HG03520 (cell line): ENCODE measurements around the gene CDH23.

Experiments used
- ATAC-seq: cut with Tn5 transposase; IDR thresholded peaks from one replicate; pipeline ENCODE4 v1.9.1; 2021; ENCODE audit warnings: mild to moderate bottlenecking, moderate library complexity; ENCODE audit not compliant: unreplicated experiment

Gene CDH23

DNA sequence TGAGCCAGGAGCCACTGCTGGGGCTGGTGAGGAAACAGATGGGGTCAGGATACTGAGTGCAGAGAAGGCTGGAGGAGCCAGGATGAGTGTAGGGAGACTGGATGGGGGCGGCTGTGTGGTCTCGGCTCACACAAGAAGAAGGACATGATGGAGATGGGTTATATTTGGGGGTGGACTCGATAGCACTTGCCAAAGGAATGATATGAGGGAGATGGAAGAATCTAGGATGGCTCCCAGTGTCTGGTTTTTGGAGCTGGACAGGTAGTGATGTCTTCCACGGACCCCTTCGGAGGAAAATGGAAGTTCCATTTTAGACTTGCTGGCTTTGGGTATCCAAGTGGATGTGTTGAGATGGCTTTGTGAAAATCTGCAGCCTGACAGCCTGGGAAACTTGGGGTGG is 83.9 kb downstream of the CDH23 start:
- no peak for ATAC-seq

DNA sequence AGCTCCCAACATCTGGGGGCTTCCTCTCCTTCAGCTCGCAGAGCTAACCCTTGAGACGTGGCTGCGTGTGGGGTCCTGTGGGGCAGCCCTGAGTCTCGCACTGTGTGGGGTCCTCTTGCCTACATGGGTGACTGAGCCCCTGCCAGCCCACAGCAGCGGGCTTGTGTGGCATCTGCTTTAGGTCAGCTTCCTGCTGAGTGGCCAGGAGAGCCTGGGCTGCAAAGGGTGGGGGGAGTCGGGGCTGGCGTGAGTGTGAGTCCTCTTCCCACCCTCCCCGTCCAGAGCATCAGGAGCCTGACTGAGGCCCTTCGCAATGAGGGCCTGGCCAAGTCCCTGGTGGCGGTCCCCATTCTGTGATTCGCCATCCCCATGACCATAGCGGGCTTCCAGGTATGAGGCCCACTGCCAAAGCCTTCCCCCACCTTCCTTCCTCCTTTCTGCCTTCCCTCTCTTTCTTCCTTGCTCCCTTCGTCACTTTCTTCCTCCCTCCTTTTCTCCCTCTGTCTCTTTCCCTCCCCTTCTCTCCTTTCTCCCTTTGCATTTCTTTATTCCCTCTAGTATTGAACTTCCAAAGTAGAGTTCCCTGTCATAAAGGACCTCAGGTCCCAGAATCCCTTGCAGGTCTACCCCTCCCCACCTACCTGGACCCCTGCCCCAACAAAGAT is 85.2 kb downstream of the CDH23 start:
- ATAC-seq = no peak

DNA sequence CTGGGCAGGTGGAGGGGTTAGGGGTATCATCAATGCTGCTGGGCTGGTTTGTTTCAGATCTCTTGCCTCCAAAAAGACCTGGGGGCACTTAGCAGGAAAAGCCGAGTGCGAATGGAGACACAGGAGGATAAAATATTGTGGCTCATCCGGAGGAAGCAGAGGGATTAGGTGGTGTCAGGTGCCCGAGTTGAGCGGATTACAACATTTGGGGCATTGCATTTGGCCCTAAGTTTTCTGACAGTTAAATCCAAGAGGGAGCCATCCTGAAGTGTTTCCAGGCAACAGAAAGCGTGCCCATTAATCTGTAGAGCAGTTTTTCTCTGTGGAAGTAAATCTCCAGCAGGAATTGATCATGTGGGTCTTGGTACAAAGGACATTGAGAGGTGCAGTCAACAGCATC is 85.9 kb downstream of the CDH23 start:
- ATAC-seq = no peak

DNA sequence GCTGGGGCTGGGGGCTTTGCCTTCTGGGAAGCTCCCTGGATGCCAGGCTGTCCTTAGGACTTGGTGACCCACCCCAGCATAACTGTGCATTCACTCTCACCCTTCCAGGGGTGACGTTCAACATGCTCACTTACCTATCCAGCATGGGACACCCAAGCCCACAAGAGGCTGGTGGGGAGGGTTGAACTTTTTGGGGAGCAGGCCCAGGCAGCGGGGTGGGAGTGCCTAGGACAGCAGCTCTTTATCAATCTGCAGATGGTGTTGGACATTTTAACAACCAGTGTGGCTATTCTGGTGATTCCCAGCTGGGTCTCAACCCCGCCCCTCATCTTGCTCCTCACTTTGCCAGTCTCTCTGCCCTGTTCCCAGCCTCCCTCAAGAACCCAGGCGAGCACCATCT is 86.4 kb downstream of the CDH23 start:
- ATAC-seq = no peak

DNA sequence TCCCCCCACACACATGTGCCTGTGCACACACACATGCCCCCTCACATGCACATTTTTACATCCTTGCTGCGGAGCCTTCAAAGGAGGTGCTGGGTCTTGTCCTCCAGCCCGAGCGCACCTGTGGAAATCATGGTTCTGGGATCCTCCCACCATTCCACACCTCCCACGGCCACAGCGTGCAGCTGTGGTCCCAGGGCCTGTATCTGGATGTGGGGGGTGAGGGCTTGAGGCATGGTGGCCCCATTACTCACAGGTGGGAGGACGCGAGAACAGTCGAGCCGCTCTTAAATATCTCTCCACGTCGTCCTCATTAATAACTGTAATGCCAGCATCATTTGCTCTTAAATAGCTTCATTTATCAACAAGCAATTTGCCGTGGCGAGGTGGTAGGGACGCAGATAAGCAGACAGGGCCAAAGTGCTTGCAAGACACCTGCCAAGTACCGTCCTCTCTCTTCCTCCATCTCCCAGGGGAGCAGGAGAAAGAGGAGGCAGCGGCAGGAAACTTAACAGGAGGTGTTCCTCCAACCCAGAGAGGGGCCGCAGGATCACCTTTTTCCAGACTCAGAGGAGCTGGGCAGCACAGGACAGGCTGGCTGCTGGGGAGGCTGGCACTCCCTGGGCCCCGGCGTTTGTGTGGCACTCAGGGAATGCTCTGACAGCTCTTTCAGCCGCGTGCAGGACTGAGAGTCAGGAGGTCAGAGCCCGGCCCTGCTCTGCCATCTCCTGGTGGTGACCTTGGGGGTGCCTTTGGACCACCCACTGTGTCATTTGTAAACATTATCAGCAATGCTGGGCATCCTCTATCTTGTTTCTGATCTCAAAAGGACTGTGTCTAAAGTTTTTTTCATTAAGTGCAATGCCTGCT is 87.4 kb downstream of the CDH23 start:
- ATAC-seq = no peak

DNA sequence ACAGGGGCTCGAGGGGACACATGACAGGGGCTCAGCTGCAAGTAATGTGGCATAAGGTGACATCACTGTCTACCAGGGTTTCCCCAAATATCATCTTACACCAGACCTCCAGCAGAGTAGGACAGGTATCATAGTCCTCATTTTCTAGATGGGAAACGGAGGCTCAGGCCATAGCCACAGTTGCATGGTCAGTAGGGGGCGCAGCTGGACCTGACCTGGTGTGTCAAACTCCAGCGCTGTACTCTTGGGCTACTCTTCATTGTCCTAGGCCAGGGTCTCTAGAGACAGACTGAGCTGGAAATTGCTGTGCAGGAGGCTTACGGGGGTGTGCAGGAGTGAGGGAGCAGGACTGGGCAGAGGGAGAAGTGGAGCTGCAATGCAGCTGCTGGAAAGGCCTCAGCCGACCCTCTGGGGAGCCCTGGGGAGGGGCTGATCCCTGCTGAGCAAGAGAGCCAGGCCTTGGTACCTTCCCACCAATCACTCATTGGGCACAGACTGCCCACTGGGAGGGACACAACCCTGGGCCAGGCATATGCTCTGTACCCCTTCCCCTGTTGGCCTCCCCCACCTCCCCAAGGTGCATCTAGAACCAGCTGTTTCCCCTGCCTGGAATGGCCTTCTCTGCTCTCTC is 89.9 kb downstream of the CDH23 start:
- no peak for ATAC-seq

DNA sequence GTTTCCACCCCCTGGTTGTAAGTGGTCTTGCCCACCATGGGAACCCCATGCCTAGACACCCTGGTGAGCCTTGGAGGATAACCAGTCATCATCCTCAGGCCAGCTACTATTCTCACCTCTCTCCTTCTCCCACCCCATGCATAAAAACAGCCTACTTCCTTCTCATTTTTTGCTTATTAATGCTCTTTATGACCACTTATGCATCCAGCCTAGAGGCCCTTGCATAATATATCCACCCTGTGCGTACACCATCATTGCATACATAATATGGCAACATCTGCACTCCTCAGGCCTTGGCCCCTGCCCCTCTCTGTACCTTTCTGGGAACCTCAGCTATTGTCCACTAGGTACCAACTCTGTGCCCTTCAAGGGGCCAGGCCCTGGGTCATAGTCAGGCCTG is 91.0 kb downstream of the CDH23 start:
- no peak for ATAC-seq

DNA sequence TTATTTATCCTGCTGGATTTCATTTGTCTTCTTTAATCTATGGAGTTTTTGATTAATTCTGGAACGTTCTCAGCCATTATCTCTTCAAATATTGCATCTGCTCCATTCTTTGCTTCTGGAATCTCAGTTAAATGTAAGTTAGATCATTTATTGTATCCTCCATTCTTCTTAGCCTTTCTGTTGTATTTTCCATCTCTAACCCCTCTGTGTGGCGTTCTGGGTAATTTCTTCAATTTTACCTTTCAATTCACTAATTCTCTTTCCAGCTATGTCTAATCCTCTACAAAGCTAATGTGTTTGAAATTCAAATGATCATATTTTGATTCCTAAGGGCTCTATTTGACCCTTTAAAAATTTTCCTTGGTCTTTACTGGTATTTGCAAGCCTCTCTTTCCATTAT is 92.4 kb downstream of the CDH23 start:
- ATAC-seq = no peak

DNA sequence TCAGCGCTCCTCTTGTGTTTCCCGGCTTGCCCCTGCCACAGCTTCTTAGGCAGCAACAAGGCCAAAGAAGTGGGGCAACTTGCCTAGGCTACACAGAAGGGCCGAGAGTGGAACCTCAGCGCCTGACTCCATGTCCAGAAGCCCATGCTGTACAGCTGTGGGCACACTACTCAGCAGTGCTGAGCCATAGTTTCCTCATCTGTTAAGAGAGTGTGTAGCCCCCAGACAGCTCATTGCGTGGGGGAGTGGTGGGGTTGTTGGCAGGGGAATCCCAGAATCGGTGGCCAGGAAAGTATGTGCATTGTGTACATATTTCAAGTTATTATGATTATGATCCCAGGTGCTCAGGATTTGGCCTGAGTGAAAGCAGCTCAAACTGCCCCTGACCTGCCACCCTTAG is 96.2 kb downstream of the CDH23 start:
- ATAC-seq = no peak

DNA sequence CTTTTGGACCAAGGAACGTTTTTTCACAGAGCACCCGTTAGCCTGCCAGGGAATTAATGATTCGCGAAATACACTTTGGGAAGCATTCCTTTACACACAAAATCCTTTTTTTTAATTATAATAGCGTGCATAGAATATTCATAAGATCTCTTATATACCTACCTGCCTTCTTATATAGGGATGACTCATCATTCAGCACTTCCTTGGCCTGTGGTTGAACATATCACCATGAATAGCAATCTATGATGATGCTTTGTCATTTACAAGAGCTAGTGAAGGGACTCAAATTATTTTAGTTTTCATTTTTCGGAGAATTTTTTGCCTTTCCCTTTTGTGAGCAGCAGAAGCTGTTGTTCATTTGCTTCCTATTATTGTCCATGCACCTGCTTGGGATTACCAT is 97.0 kb downstream of the CDH23 start:
- no peak for ATAC-seq

DNA sequence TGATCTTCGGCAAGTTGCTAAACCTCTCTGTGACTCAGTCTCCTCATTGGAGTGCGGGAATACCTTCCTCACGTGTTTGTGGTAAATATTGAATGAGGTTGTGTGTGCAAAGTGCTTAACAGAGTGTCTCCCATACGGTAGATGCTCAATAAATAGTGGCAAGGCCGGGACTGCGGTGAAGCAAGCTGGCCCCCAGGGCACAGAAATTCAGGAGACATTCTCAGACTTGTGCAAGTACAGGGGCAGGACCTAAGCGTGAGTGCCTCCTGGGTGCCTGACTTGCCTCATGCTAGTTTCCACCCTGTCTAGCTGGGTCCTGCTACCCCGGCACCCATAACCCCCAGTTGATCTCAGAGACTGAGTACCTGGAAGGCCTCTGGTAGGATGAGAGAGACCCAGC is 97.8 kb downstream of the CDH23 start:
- ATAC-seq = no peak

DNA sequence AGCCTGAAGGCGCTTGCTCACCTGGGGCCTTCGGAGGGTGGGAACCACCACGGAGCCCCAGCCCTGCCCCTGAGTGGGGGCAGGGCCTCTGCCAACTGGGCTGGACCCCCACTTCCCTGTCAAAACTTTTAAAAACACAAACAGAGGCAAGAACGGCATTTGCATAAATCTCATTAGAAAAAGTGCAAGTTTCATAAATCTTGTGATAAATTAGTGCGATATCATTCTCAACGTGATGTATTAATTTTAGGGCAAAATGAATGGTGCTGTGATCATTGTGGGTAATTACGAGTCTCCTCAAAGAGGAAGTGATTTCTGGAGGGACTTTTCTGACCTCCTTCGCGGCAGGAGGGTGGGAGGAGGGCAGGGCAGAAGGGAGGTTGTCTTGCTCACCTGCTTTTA is 98.3 kb downstream of the CDH23 start:
- no peak for ATAC-seq

DNA sequence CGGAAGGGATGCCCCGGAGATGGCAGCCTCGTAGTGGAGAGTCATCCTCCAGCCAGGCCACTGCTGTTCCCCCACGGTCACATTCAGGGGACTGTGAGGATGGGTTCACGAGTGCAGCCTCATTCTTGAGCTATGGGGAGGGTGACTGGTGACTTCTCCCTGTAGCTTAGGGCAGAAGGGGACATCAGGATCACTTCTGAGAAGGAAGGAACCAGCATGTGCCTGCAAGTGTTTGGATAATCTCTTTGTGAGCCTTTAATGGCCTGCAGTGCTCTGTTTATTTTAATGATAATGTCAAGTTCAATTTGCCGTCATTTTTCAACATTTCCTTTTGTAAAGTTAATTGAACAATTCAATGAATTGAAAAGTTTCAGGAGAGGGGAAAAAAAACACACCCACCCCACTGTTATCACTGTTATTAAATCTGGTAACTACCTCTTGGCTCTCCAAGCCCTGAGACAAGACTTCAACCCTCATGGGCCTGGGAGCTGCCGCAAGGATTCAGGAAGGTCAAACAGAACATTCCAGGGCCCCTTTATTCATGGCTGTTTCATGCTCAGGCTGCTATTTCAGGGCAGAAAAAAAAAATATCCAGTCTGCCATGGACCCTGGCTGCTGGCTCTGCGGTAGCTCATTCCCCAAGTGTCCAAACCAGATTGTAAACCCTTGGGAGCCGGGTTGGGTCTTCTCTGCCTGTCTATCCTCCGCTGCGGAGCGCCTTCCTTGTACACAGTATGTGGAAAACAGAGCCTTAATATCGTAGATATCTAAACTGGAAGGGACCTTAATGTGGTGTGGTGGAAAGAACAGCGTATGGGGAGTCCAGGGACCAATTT is 100.4 kb downstream of the CDH23 start:
- ATAC-seq = no peak

DNA sequence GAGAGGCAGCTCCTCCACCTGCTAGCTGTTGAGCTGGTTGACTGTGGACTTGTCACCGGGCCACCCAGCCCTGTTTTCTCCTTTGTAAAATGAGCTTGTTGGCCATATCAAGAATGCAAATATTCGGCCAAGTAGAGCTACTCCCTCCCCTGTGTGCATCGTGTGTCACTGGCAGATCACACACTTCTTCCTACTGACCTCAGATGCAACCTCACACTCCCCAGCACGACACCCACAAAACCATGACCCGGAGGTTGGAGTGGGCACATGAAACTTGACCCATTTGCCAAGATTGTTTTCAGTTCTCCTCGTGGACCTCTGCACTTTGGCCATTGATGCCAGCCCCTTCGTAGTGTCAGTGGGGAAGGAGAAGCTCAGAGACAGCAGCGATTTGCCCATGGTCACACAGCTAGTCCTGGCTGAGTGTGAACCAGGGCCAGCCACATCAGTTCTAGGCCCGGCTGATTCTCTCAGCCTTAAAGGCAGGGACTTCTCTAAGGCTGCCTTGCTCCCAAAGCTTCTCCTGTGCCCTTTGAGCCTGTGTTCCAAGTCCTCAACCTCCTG is 101.1 kb downstream of the CDH23 start:
- no peak for ATAC-seq

DNA sequence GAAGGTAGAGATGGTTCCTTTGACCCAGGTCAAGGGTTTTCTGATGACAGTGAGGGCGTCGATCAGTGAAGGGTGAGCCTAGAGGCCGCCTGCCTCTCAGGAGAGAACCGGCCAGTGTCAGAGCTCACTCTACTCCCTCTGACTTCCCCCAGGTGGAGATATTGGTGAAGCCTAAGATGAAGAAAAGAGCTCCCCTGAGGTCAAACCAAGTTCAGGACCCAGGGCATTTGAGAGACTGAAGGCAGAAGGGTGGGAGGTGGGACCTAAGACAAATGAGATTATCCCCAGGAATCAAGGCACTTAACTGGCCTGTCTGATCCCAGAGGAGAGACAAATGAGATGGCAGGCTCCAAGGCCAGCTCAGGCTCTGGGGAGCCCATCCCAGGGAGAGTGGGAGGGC is 104.7 kb downstream of the CDH23 start:
- ATAC-seq = no peak

DNA sequence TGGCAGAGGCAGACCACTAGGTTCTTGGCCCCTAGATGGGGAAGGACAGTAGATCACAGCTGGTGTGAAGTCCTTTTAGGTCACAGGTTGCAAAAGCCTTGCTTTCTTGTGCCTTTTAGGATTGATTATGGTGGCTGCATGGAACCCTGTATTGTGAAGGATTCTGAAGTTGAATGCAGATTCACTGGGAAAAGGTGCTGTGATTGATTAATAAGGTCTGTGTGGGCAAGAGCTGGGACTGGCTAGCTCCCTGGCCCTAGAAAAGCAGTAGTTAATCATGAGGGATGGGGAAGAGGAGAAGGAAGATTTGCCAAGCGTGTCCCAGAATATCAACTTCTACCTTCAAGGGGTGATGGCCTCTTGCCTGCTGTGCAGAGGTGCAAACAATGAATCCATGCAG is 105.5 kb downstream of the CDH23 start:
- no peak for ATAC-seq

DNA sequence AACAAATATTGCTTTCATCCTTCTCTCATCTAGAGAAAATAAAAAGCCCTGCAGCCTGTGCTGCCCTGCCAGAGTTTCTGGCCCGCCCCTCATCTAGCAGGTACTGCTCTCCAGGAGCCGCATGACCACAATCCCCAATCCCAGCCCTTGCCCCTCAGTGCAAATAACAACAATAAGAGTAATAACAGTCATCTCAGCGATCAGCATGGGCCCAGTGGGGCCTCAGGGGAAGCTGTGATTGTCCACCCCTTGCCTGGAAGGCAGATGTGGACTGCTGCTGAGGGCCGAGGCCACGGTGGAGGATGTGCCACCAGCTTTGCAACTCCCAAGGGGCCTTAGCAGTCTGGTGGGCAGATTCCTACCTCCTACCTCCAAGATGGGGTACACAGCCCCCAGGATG is 106.1 kb downstream of the CDH23 start:
- no peak for ATAC-seq

DNA sequence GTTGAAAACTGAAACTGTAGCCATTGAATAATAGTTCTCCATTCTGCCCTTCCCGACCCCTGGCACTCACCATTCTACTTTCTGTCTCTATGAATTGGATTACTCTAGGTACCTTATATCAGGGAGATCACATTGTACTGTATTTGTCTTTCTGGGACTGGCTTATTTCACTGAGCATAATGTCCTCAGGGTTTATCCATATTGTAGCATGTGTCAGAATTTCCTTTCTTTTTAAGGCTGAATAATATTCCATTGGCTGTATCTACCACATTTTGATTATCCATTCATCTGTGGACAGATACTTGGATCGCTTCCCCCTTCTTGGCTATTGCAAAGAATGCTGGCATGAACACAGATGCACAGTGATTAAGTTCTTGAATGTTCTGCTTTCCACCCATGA is 107.4 kb downstream of the CDH23 start:
- ATAC-seq = no peak

DNA sequence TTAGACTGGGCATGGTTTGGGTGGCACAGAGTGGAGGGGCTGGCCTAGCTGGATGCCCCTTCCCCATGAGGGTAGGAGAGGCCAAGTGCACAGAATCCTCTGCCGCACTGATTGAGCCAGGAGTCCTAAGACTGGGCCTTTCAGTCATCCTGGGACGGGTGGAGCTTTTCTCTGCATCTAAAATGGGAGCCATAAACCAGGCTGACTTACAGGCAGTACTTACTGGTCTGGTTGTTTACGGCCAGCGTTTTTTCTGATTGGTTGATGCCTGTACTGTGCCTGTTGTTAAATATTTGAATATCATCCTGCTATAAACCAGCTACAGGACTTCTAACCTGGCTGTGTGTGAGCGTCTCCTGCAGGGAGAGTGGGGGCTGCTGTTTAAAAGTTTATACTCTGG is 107.8 kb downstream of the CDH23 start:
- no peak for ATAC-seq

DNA sequence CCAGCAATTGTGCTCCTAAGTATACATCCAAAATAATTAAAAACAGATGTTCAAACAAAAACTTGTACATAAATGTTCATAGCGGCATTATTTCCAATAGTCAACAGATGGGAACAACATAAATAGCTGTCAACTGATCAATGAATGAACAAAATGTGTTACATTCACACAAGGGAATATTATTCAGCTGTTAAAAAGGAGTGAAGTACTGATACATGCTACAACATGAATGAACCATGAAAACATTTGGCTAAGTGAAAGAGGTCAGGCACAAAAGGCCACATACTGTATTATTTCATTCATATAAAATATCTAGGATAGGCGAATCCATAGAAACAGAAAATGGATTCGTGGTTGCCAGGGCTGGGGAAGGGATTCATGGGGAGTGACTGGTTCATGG is 109.1 kb downstream of the CDH23 start:
- ATAC-seq = no peak

DNA sequence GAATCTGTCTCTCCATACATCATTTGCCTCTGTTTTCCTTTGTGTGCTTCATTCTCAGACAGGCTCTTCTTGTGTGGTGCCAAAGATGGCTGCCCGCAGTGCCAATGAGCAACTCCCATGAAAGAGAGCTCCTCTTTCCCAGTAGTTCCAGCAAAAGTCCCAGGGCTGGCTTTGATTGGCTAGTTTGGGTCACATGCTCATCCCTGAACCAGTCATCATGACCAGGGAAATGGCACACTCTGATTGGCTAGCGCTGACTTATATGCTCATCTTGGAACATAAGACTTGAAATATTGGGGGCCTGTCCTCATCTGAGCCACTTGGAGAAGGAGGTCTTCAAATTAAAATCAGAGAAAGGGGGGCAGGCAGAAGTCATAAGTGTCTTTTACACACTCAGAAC is 112.7 kb downstream of the CDH23 start:
- no peak for ATAC-seq
